HepG2 (cell line): ENCODE results near the gene IL1RAPL1. TPM values are rescaled to one million over a fixed set of nuclear protein-coding genes. Genes with fewer than 3 reads are reported as not detected.

Experiments
- ATAC-seq: fragments of 200-7000 bp; cut with Tn5 transposase; 3 replicates; pipeline ENCODE4 v1.9.1; 2020; ENCODE audit warnings: mild to moderate bottlenecking, moderate library complexity
- BruUV-seq: library from RNA; stranded (reverse); fragments of 400-500 nt; replicated peaks from 2 replicates; lab custom pipeline; 2021; lab: Mats Ljungman, UMichigan
- CTCF ChIA-PET: fragments of 300-600 bp; formaldehyde crosslinking; extraction: SDS; loops from one replicate; lab custom pipeline; 2021; ENCODE audit warnings: low total read pairs, inconsistent platforms, low intra/inter-chr PET ratio; lab: Yijun Ruan, JAX
- POLR2A ChIA-PET: fragments of 350-600 bp; sonication (Branson Sonifier 250); formaldehyde crosslinking; loops from one replicate; lab custom pipeline; 2020; ENCODE audit warnings: antibody characterized with exemption, inconsistent platforms; lab: Yijun Ruan, JAX
- DNase-seq: peaks from one replicate; pipeline ENCODE4 v3.0.0-alpha.2; 2015; ENCODE audit warnings: low spot score
- FAIRE-seq: peaks from 3 replicates; lab custom pipeline; 2011; peaks lifted over from hg19 to GRCh38; lab: Jason Lieb, UNC
- H2AFZ ChIP-seq: one replicate; pipeline ENCODE4 v1.6.1; 2011; ENCODE audit warnings: low read length, inconsistent platforms
- H3K27ac ChIP-seq: fragments of 300-600 bp; 3 replicates; pipeline ENCODE4 v1.8.0; 2011; ENCODE audit warnings: mixed run types, mild to moderate bottlenecking, mixed read lengths, low read length, inconsistent platforms; ENCODE audit not compliant: insufficient read depth; ENCODE audit errors: extremely low read length
- H3K27me3 ChIP-seq, 2 experiments: fragments of 200-600 bp in 1 of 2; 2 replicates in 1 of 2; 3 replicates in 1 of 2; pipeline versions ENCODE4 v1.6.0 to v1.8.0; 2011; ENCODE audit warnings: low read length in 2 of 2, mild to moderate bottlenecking in 2 of 2, moderate library complexity in 2 of 2, inconsistent platforms in 1 of 2; ENCODE audit not compliant: insufficient read depth in 2 of 2, control insufficient read depth in 1 of 2
- H3K36me3 ChIP-seq, 2 experiments: fragments of 200-600 bp in 1 of 2; replicated peaks in 1 of 2; 2 replicates in 1 of 2; 3 replicates in 1 of 2; pipeline versions ENCODE4 v1.5.1 to v1.8.0; 2011; ENCODE audit warnings: low read length in 2 of 2, inconsistent platforms in 1 of 2; ENCODE audit not compliant: insufficient read depth in 2 of 2, control insufficient read depth in 1 of 2
- H3K4me1 ChIP-seq: 2 replicates; pipeline ENCODE4 v1.5.1; 2012; ENCODE audit warnings: low read length, inconsistent platforms; ENCODE audit not compliant: insufficient read depth
- H3K4me2 ChIP-seq: 2 replicates; pipeline ENCODE4 v1.6.0; 2011; ENCODE audit warnings: low read depth, low read length, inconsistent platforms
- H3K4me3 ChIP-seq, 3 experiments: fragments of 200-600 bp in 1 of 3; sonication (generic), shearing (Covaris generic) in 1 of 3; replicated peaks in 1 of 3; 2 replicates each; pipeline ENCODE4 v1.5.1; 2011 to 2016; ENCODE audit warnings: low read length in 3 of 3, inconsistent platforms in 2 of 3, low read depth in 2 of 3, mild to moderate bottlenecking in 2 of 3, control low read depth in 1 of 3, mixed read lengths in 1 of 3; ENCODE audit not compliant: insufficient read depth in 1 of 3
- H3K79me2 ChIP-seq: one replicate; pipeline ENCODE4 v1.6.1; 2011; ENCODE audit warnings: low read length, inconsistent platforms; ENCODE audit not compliant: insufficient read depth
- H3K9ac ChIP-seq: 2 replicates; pipeline ENCODE4 v1.6.0; 2011; ENCODE audit warnings: mild to moderate bottlenecking, low read depth, low read length, inconsistent platforms; ENCODE audit not compliant: insufficient read depth
- H3K9me3 ChIP-seq: 2 replicates; pipeline ENCODE4 v1.5.1; 2012; ENCODE audit warnings: mild to moderate bottlenecking, low read length
- H4K20me1 ChIP-seq: 2 replicates; pipeline ENCODE4 v1.6.0; 2011; ENCODE audit warnings: inconsistent platforms, mild to moderate bottlenecking, low read length, moderate library complexity; ENCODE audit not compliant: insufficient read depth
- ATF7 ChIP-seq, 2 experiments: fragments of 450-650 bp in 1 of 2; sonication (generic) in 1 of 2; formaldehyde crosslinking in 1 of 2; IDR thresholded peaks; 2 replicates each; pipeline versions ENCODE4 v1.4.0 to v1.6.1; 2016 to 2020; ENCODE audit warnings: antibody characterized with exemption in 1 of 2, mild to moderate bottlenecking in 1 of 2, missing genetic modification reagents in 1 of 2
- CC2D1A ChIP-seq: sonication (generic); formaldehyde crosslinking; IDR thresholded peaks from 2 replicates; pipeline ENCODE4 v1.8.1; 2023; ENCODE audit warnings: mild to moderate bottlenecking, missing genetic modification reagents
- CREB1 ChIP-seq, 2 experiments: fragments of 450-650 bp in 1 of 2; IDR thresholded peaks; 2 replicates each; pipeline ENCODE4 v1.6.1; 2016 to 2017; ENCODE audit warnings: control low read depth in 1 of 2, mild to moderate bottlenecking in 1 of 2, missing compliant biosample characterization in 1 of 2, missing genetic modification characterization in 1 of 2
- FOXO1 ChIP-seq: sonication (generic); formaldehyde crosslinking; IDR thresholded peaks from 2 replicates; pipeline ENCODE4 v1.4.0; 2020; ENCODE audit warnings: missing genetic modification reagents
- MAX ChIP-seq: IDR thresholded peaks from 2 replicates; pipeline ENCODE4 v1.6.1; 2012; ENCODE audit warnings: inconsistent platforms
- PRDM10 ChIP-seq: sonication (generic); formaldehyde crosslinking; IDR thresholded peaks from 2 replicates; pipeline ENCODE4 v1.4.0; 2020; ENCODE audit warnings: low read depth, missing genetic modification reagents
- SALL1 ChIP-seq: sonication (generic); formaldehyde crosslinking; IDR thresholded peaks from 2 replicates; pipeline ENCODE4 v1.8.0; 2022; ENCODE audit warnings: mild to moderate bottlenecking, missing genetic modification reagents
- ZNF180 ChIP-seq: sonication (generic); formaldehyde crosslinking; IDR thresholded peaks from 2 replicates; pipeline ENCODE4 v1.4.0; 2020; ENCODE audit warnings: low read depth, missing genetic modification reagents, borderline replicate concordance
- ZNF598 ChIP-seq: sonication (generic); formaldehyde crosslinking; IDR thresholded peaks from 2 replicates; pipeline ENCODE4 v1.5.1; 2020; ENCODE audit warnings: mild to moderate bottlenecking, missing genetic modification reagents, borderline replicate concordance
- ZNF614 ChIP-seq: IDR thresholded peaks from 2 replicates; pipeline ENCODE4 v1.6.1; 2018; ENCODE audit warnings: missing biosample characterization, missing genetic modification reagents, inconsistent platforms, borderline replicate concordance
- ZNF672 ChIP-seq: sonication (generic); formaldehyde crosslinking; IDR thresholded peaks from 2 replicates; pipeline ENCODE4 v1.8.1; 2022; ENCODE audit warnings: missing genetic modification reagents
- WGBS: methylation state at CpG from one replicate; pipeline ENCODE4 v1.1.6; 2017; ENCODE audit warnings: low lambda C conversion rate; 5-methylcytosine and 5-hydroxymethylcytosine counted together
- in situ Hi-C: cut with HindIII; loops from 2 replicates; pipeline ENCODE4 v1.10.0; 2017; ENCODE audit warnings: low pct_unique_long_range_greater_than_20kb; ENCODE audit not compliant: extremely low pct_ligation_motif_present
- intact Hi-C: fragments of 100-400 bp; cut with micrococcal nuclease; formaldehyde crosslinking; loops from one replicate; pipeline ENCODE4 v1.10.0; 2022; ENCODE audit not compliant: unreplicated experiment
- polyA plus RNA-seq, 8 experiments: library from polyadenylated mRNA; depleted of rRNA in 3 of 8; stranded (reverse) in 7 of 8; unstranded in 1 of 8; fragments of >200 nt; fragmentation: Illumina TruSeq in 4 of 8; extraction: Trizol in 4 of 8; gene quantifications; 2 replicates each; pipeline versions ENCODE4 v1.2.1 to v1.2.3, GENCODE V29; 2011 to 2016; ENCODE audit warnings: low read depth in 4 of 8, missing spikeins in 1 of 8, mixed read lengths in 1 of 8; ENCODE audit not compliant: insufficient read depth in 1 of 8
- total RNA-seq, 5 experiments: library from RNA; depleted of rRNA; stranded (reverse); fragments of >200 nt; fragmentation: Illumina TruSeq; extraction: Trizol; gene quantifications; 2 replicates each; pipeline ENCODE4 v1.2.3, GENCODE V29; 2016; ENCODE audit warnings: low read depth in 1 of 5

Gene IL1RAPL1
- total and polyA plus RNA-seq, 2 of the 13 experiments (the other 11 are each of a cell fraction or from before 2014, with no cell fraction given): 0.04 TPM; not detected in 1

DNA sequence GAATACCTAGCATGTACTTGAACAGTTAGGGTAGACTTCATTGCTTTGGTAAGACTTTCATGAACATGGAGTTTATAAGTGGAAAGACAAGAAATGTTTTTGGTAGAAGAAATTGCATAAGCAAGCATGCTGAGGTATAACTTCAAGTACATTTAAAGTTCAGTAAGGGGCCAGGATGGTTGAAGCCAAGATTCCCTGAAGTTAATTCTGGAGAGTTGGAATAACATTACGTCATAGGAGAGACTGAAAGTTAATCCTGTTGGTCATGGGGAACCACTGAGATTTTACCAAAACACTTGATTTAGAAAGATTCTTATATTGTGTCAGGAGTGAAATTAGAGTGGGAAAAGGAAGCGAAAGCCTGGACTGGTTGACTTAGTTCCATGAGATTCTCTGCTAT is 860.6 kb downstream of the IL1RAPL1 start:
- Histone ChIP-seq H3K9me3 (no peaks in the 10 kb centered on the region), H3K4me3 (no peak overlapping the region), H4K20me1 (no peaks in the 10 kb centered on the region), H3K36me3 (no peaks in the 10 kb centered on the region), H3K4me1 (no peaks in the 10 kb centered on the region), H3K27me3 (no peaks in the 10 kb centered on the region), H3K9ac (no peak overlapping the region), H2AFZ (no peak overlapping the region), H3K4me2 (no peak overlapping the region), H3K79me2 (no peaks in the 10 kb centered on the region), H3K27ac (no peak overlapping the region)
- BruUV-seq: no TSS peak
- DNase-seq: no peak
- ChIA-PET CTCF (no interaction called here), POLR2A (no interaction called here)
- in situ Hi-C loops (no loop called here), intact Hi-C loops (no loop called here)
- no peak for FAIRE-seq
- no peak for ATAC-seq
- TF ChIP-seq CREB1 (IDR thresholded peaks at IDR 0.05) (peak; percentile 40; the same call in 1 of the 2 replicates), CREB1 (CRISPR knock-in tag; IDR thresholded peaks at IDR 0.05) (no peak), FOXO1 (no peak), ATF7 (IDR thresholded peaks at IDR 0.05) (peak; percentile 75), ATF7 (CRISPR knock-in tag; IDR thresholded peaks at IDR 0.05) (no peak), CC2D1A (no peak), ZNF180 (no peak)
- WGBS: 0% methylated on average over 2 of the region's 2 CpGs

GRCh38 chrX:29453333-29453732 is 866.1 kb downstream of the IL1RAPL1 start:
- no peak overlapping the region for H3K4me3 ChIP-seq
- DNase-seq (no peak), ATAC-seq (no peak), FAIRE-seq (no peak)
- intact Hi-C loops: no loop called here
- H3K27me3 ChIP-seq: no peaks in the 10 kb centered on the region
- no TSS peak for BruUV-seq
- H3K36me3 ChIP-seq: no peaks in the 10 kb centered on the region
- no peaks in the 10 kb centered on the region for H3K79me2 ChIP-seq
- H2AFZ ChIP-seq: no peak overlapping the region
- TF ChIP-seq ZNF614 (no peak), PRDM10 (CRISPR knock-in tag) (no peak), MAX (no peak), ZNF672 (CRISPR knock-in tag) (no peak), ZNF598 (CRISPR knock-in tag) (no peak), SALL1 (CRISPR knock-in tag) (no peak)
- in situ Hi-C loops: no loop called here
- no peak overlapping the region for H3K27ac ChIP-seq
- CTCF ChIA-PET: no interaction called here
- POLR2A ChIA-PET: no interaction called here
- H3K4me1 ChIP-seq: no peaks in the 10 kb centered on the region
- no peaks in the 10 kb centered on the region for H3K9me3 ChIP-seq
- H3K9ac ChIP-seq: no peak overlapping the region
- H4K20me1 ChIP-seq: no peaks in the 10 kb centered on the region
- 2% methylated on average over 5 of the region's 5 CpGs for WGBS
- H3K4me2 ChIP-seq: no peak overlapping the region
